Activated CD8-positive, alpha-beta memory T cell treated with anti-CD3 and anti-CD28 coated beads for 48 hours (primary cell): ENCODE measurements around the gene ZNF221.
"Not testable (repeated sequence)": the region's sequence is repeated elsewhere in the genome, so short reads cannot be mapped to it uniquely, and the experiment has no call there.

Experiments used
- DNase-seq, 3 experiments: peaks; one replicate each; pipeline ENCODE4 v3.0.0-alpha.2; 2020; ENCODE audit warnings: low read depth in 2 of 3, low spot score in 2 of 3

Gene ZNF221

GRCh38 chr19:43950834-43951645 is at the start of gene ZNF221:
Gene ZNF221, plus strand, starts transcription at chr19:43951228. Its CDS starts 11,499 bp downstream, at chr19:43962727.
- peak in 2 of 3 experiments; percentile 25 to 27 for DNase-seq

- peak; percentile 24 to 45 (median 42) for DNase-seq
Observed at GRCh38 chr19:43901395-43902390, 49.3 kb upstream of the ZNF221 start.

DNA sequence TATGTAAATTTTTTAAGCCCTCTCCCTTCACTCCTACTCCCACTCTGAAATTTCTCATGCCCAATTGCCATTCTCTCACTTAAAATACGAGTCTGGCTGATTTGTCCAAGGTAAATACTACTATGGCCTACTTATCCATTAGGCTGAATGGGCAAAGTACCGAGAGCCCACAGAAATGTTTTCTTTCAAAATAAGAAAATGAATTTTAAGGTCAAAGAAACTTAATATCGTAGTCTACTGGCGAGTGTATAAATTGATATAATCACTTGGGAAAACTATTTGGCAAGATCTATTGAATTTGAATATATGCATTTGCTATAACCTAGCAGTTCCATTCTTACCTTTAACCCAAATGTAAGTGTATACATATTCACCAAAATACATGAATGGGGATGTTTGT is 48.6 kb upstream of the ZNF221 start:
- DNase-seq = no peak

DNA sequence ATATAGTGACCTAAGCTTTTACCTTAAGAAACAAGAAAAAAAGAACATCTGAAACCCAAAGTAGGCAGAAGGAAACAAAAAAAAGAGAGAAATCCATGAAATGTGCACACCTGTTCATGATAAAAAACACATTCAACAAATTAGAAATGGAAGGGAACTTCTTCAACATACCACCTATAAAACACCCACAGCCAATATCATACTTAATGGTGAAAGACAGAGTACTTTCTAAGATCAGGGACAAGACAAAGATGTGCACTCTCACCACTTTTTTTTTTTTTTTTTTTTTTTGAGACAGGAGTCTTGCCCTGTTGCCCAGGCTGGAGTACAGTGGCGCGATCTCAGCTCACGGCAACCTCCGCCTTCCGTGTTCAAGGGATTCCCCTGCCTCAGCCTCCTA is 45.1 kb upstream of the ZNF221 start:
- no peak for DNase-seq

DNA sequence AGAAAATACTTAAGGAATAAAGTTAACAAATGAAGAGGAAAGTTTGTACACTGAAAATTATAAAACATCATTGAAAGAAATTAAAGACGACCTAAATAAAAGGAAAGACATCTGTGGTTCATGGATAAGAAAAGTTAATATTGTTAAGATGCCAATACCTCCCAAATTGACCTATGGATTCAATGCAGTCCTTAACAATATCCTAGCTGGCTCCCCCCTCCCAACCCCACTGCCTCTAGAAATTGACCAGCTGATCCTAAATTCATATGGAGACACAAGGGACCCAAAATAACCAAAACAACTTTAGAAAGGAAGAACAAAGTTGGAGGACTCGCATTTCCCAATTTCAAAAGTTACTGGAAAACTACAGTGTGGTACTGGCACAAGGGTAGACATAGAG is 44.3 kb upstream of the ZNF221 start:
- no peak for DNase-seq

DNA sequence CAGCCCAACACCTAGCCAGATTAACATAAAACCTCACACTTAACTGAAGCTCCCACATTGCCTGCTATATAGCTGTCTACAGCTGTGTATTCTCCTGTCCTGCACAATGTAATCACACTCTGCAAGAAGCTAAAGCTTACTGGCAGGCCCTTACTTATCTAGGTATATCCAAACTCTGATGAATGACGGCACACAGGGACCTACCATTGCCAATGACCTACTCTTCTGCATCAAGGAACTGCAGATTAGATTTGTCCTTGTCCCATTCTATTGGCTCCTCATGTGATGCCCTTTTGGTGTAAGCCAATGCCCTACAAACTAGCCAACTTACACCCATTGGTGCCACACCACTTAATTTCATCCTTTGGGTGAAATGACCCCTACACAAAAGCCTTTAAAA is 42.4 kb upstream of the ZNF221 start:
- DNase-seq = no peak

- DNase-seq = no peak
Observed at GRCh38 chr19:43910884-43911283, 40.1 kb upstream of the ZNF221 start.

GRCh38 chr19:43913383-43913782 is 37.6 kb upstream of the ZNF221 start:
- DNase-seq = no peak

DNA sequence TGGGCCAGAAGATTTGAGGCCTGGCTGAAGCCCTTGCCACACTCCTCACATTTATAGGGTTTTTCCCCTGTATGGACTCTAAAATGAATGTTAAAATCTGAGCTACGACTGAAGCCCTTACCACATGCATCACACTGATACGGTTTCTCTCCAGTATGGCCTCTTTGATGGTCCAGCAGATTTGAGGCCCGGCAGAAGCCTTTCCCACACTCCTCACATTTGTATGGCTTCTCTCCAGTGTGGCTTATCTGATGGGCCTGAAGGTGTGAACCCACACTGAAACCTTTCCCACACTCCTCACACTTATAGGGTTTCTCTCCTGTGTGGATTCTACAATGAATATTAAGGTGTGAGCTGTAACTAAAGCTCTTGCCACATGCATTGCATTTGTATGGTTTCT is 37.0 kb upstream of the ZNF221 start:
- DNase-seq = no peak

- no peak for DNase-seq
Observed at GRCh38 chr19:43923875-43924274, 27.2 kb upstream of the ZNF221 start.

- no peak for DNase-seq
Observed at GRCh38 chr19:43928820-43929219, 22.2 kb upstream of the ZNF221 start.

DNA sequence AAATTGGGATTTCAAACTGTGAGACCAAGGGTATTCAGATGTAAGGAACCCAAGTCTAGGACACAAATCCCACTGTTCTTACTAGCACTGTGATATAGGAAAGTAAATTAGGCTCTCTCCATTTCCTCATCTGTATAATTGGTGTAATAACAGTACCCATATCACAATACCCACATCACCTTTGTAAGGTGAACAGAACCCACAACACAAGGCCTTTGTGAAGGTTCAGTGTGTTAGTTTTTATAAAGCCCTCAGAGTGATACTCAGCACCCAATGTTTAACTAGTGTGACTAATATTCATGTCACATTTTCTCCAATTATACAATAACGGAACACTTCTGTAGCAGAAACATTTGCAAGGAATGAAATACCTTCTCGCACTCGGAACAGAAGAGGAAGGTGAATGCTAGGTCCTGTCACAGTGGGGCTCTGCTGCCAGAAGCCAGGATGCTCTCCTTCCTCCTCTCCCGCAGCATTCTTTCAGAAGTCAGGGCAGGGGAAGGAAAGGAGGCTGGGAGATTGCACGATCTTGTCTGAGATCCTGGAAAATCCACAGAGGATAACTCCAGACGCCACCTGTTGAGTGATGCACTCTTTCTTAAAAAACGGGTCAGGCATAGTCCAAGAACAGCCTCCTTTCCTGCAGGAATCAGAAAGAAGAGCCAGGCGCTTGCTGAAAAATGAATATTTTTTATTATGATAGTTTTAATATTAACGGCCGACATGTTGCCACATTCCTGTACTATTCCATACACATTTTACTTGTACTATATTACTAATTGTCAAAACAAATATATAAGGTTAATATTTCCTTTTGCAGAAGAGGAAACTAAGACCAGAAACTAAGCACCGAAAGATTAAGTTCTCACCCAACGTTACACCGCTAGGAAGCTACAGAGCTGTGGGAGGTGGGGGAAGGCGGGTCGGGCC is 16.7 kb upstream of the ZNF221 start:
- no peak for DNase-seq

GRCh38 chr19:43934985-43935708 is 15.9 kb upstream of the ZNF221 start, which contains the start of gene ZNF45:
Gene ZNF45, minus strand, starts transcription at chr19:43935282. Its CDS starts 13,097 bp downstream, at chr19:43922185.
- DNase-seq = peak; percentile 53 to 76 (median 71)

DNA sequence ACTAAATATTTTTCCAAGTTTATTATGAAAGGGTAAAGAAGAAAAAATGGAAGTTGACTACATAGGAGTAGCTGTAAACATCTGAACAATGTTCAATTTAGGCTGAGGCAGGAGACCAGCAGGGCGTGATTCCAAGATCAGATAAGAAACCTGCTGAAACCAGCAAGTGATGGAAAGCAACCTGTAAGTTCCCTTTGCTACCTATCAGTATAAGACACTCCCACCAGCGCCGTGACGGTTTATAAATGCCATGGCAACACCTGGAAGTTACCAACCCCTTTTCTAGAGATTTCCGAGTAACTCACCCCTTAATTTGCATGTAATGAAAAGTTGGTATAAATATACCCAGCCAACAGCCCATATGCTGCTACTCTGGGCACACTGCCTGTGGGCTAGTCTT is 14.8 kb upstream of the ZNF221 start:
- DNase-seq = no peak

DNA sequence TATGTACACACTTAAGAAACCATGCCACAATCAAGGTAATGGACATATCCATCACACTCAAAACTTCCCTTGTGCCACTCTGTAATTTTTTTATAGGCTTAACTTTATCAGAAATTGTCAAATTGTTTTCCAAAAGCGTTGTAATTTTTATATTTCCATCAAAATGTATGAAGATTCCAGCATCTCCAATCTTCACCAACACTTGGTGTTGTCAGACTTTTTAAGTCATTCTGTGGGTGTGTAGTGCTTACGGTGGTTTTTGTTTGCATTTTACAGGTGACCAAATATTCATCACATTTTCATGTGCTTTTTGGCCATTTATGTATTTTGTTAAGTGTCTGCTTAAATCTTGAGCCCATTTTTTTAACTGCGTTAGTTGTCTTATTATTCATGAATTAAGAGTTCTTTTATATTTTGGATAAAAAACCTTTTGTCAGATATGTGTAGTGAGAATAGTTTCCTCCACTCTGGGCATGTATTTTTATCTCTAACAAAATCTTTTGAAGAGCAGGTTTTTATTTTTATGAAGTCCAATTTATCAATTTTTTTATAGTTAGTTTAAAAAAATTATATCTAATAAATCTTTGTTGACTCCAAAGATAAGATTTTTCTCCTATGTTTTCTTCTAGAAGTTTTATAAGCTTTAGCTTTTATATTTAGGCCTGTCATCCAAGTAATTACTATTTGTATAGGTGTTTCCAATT is 11.3 kb upstream of the ZNF221 start:
- DNase-seq = no peak

GRCh38 chr19:43940719-43941118 is 10.3 kb upstream of the ZNF221 start:
- no peak for DNase-seq

GRCh38 chr19:43941209-43941608 is 9.8 kb upstream of the ZNF221 start:
- no peak for DNase-seq

DNA sequence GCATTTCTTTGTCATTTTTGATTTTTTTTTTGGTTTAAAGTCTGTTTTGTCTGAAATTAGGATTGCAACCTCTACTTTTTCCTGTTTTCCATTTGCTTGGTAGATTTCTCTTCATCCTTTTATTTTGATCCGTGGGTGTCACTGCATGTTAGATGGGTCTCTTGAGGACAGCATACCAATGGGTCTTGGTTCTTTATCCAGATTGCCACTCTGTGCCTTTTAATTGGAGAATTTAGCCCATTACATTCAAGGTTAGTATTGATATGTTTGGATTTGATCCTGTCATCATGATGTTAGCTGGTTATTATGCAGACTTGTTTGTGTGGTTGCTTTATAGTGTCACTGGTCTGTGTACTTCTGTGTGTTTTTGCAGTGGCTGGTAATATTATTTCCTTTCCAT is 3.6 kb upstream of the ZNF221 start:
- DNase-seq = not testable (repeated sequence)

DNA sequence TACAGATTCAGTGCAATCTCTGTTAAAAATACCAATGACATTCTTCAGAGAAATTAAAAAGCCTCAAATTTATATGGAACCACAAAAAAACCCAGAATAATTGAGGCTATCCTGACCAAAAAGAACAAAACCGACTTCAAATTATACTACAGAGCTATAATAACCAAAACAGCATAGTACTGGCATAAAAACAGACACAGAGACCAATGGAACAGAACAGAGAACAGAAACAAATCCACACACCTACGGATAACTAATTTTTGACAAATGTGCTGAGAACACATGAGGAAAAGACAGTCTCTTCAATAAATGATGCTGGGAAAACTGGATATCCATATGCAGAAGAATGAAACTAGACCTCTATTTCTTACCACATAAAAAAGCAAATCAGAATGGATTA is 1.2 kb upstream of the ZNF221 start:
- DNase-seq = not testable (repeated sequence)
